ENCODE data around the gene HOXD10.

HOXD10 gene

GRCh38 chr2:176082824-176083751, 33.5 kb upstream of the HOXD10 start:
- no peak for DNase-seq (ENCODE audit: low read depth)

GRCh38 chr2:176083796-176084261, 32.7 kb upstream of the HOXD10 start, which contains the start of gene EVX2:
Gene EVX2 (minus strand): TSS chr2:176083962. CDS start chr2:176083776, 186 bp downstream.
- no peak for DNase-seq (ENCODE audit: low read depth)

DNA sequence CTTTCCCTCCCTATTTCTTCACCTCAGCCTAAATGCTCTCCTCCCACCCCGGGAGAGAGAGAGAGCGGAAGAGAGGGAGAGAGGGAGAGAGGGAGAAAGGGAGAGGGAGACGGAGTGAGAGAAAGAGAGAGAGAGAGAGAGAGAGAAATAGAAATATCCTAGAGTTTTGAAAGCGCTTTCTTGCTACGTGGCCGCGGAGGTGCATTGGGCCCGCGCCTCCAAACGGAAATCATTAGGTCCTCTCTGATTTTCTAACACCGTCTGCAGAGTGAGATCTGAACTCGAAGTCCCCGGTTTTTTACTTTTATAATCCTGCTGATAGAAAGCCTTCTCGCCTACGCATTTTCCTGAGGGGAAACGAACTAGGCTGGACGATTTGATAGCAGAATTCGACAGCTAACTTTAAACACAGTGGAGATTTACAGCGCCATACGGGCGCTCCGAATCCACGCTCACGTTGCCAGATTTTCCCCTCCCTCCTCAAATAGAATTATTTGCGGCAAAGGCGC, 31.9 kb upstream of the HOXD10 start:
- no peak for DNase-seq (ENCODE audit: low read depth)

DNA sequence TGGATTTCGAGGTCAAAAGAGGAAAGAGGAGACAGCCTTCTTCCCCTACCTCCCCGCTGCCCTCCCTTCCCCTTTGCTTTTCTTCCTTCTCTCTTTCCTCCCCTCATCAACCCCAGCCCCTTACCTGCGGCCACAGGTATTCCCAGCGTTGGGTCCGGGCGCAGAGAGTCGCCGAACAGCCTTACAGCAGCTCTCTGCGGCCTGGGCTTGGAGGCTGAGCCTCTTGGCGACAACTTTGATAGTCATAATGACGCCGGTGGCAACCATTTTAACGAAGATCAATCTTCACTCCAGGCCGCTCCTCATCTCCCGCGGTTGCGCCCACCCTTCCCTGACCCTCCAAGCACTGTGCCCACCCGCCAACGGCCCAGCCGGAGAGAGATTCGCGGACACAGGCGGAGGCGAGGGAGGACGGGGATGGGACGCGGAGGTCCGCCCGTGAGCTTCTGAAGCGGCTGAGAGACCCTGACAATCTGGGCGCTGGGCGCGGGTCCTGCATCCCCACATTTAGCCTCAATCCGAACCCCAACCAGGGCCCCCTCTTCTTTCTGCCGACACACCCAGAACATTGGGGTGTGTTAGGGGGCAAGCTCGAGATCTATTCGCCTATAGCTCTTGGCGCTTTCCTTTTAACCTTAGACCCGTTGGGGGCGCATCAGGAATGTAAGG, 31.3 kb upstream of the HOXD10 start:
- DNase-seq (ENCODE audit: low read depth): no peak

GRCh38 chr2:176085861-176086771, 30.5 kb upstream of the HOXD10 start:
- no peak for DNase-seq (ENCODE audit: low read depth)

DNA sequence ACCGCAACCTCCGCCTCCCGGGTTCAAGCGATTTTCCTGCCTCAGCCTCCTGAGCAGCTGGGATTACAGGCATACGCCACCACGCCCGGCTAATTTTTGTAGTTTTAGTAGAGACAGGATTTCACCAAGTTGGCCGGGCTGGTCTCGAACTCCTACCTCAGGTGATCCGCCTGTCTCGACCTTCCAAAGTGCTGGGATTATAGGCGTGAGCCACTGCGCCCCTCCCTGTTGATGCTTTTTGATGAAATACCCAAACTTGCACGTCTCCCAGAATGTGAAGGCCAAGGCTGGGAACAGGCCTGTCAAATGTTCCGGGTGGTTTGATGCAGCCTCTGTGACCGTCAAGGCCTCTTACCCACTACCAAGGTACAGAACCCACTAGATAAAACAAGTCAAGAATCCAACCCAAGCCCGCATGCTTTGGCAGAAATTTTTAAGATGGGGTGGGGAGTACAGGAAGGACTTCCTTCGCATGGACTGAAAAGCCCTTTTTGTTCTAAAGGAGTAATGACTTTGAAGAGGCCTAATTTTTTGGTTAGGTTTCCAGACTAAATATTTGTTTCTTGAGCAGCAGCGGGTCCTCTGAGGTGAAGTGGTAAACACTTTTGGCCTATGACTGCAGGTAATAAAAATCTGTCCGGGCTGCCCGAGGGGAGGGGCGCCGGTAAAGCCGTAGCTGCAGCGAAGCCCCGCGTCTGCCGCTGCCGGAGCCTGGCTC, 29.1 kb upstream of the HOXD10 start:
- no peak for DNase-seq (ENCODE audit: low read depth)

- DNase-seq (ENCODE audit: low read depth): no peak
These were observed 28.3 kb upstream of the HOXD10 start for GRCh38 chr2:176088048-176088936.

DNA sequence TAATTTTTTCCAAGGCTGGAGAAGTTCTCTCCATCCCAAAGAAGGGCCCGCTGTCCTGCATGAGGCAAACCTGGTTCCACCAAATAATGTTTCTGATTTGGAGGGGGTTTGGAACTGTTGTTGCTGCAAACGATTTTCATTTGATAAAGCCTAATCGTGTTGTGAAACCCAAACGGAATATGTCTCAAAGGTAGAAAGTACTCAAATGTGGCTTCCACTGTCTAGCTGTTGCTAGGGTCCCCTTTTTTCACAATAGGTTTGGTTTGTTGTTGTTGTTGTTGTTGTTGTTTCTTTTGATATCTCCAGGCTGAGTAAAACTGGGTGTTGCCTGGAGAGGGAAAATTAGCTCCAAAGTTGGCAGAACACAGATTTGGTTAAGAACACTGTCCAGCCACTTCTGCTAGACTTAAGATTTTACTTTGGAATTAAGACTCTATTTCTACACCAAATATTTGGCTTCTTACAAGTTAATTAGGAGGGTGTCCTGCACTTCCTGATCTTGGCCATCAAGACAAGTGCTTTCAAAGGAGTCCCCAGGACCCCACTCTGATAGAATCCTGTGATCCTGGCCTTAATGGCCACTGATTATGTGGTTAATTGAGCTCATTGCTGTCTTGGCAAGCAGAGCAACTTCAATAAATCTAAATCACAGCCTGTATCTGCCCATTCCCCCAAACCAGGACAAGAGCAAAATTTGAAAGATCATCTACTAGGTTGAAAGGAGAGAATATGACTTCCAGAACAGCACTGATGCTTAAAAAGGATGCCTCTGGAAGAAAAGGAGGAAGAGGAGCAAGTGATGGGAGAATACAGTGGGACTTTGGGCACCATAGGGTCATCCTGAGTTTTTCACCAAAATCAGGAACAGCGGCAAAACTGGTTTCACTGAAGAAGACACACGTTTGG, 27.4 kb upstream of the HOXD10 start:
- no peak for DNase-seq (ENCODE audit: low read depth)

DNA sequence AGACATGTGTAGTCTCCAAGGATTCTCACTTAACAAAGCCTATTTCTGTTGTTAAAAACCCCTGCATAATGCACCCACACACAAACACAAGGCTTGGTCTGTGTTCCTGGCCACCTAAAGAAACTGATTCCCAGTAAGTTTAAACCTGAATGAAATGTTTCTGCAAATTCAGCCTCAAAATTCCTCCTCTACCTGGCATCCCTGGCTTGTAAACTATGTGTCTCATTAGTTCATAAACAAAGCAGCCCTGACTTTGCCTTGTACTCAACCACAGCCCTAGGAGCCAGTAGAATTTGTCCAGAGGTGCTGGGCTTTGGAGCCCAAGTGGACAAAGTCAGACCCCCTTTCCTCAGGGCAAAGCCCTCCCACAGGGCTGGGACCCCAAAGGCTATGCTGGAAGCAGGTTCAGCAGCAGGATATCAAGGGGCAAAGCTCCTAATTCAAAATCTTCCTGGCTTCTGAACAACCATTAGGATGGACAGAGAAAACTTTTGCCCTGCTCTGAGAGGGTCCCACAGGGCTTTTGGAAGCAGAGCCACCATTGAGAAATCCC, 26.7 kb upstream of the HOXD10 start:
- no peak for DNase-seq (ENCODE audit: low read depth)

GRCh38 chr2:176090862-176091261, 25.7 kb upstream of the HOXD10 start:
- DNase-seq (ENCODE audit: low read depth): no peak

DNA sequence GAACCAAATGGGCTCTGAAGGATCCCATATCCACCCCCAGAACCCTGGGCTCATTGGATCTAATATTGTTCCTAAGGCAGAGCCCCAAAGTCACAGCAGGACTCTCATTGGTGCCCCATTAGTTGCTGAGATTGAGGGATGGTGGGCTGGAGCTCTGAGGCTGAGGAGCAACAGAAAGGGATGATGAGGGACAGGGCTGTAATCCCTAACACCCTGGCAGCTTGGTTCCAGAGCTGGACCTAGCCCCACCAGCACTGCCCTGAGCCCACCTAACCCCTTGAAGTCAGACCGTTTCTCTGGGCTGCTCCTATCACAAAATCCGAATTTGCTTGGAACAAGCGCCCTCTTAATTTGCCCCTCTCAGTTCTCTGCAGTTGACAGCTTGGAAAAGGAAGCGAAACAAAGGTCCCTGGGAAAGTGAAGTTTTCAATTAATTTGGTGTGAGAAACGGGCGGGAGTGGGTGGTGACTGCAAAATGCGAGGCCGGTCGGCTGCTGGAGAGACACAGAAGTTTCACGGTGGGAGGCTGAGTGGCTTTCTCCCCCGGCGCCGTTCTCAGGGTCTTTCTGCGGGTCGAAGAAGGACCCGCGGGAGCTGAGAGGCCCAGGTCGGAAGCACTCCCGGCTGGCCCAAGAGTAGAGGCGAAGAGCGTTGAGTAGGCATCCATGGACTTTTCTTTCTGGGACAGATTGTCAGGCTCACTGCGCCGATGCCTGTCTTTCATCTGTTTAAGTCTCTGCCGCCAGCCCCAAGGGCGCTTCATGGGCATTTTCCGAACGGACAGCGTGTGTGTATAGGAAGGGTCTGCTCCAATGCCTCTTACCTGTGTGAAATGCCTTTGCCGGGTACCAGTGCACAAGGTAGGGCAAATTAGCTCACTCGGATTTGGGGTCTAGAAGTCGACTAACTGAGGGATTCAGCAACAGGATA, 25.0 kb upstream of the HOXD10 start:
- no peak for DNase-seq (ENCODE audit: low read depth)

DNA sequence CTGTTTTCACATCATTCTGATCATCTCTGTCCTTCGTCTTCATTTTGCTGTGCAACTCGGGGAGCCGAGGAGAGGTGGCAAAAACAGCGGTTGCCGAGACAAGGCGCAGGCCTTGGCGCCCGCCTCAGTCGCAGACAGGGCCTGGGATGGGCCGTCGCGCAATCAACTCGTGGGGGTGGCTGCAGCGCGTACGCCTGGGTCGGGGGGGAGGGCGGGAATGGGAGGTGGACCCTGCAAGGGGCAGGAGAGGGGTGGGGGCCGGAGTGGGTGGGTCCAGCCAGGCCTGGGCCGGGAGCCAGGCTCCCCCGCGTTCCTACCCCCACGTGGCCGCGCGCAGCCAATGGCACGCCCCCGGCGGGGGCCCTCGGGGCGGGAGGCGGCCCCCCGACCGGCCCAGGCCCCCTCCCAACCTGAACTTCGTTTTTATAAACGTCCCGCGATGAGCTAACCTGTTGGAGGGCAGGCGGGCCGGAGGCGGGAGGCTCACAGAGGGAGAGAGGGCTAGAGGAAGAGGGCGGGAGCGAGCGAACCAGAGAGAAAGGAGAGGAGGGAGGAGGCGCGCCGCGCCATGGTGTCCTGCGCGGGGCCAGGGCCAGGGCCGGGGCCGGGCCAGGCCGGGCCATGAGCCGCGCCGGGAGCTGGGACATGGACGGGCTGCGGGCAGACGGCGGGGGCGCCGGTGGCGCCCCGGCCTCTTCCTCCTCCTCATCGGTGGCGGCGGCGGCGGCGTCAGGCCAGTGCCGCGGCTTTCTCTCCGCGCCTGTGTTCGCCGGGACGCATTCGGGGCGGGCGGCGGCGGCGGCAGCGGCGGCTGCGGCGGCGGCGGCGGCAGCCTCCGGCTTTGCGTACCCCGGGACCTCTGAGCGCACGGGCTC, 24.1 kb upstream of the HOXD10 start, which contains the start of gene HOXD13:
Gene HOXD13, plus strand, starts transcription at position 452 of the 875 bp plus-strand sequence. Its CDS starts 170 bp downstream, at position 622.
- no peak for DNase-seq (ENCODE audit: low read depth)

DNA sequence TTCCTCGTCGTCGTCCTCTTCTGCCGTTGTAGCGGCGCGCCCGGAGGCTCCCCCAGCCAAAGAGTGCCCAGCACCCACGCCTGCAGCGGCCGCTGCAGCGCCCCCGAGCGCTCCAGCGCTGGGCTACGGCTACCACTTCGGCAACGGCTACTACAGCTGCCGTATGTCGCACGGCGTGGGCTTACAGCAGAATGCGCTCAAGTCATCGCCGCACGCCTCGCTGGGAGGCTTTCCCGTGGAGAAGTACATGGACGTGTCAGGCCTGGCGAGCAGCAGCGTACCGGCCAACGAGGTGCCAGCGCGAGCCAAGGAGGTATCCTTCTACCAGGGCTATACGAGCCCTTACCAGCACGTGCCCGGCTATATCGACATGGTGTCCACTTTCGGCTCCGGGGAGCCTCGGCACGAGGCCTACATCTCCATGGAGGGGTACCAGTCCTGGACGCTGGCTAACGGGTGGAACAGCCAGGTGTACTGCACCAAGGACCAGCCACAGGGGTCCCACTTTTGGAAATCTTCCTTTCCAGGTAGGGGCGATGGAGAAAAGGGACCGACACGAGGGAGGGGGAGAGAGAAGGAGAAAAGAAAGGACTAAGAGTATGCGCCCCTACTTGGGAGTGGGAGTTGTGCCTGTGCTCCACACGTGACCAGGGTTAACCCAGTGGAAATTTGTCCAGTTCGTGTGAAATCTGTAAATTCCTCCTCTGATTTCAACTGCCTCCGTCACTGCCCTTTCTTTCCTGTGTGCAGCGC, 23.3 kb upstream of the HOXD10 start:
- no peak for DNase-seq (ENCODE audit: low read depth)

DNA sequence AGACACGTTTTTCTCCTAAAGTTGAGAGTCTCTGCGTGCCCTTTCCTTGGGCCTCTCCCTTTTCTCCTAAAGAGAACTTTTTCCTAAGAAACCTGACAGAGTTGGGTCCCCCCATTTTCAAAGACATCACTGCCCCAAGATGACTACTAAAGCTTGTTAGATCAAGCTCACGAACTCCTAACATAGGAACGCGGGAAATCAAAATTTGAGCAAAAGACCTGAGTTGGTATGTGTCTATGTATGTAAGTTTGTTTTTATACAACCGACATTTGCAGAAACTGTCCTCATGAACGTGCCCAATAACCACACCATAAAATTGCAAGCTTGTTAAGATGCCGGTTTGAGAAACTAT, 22.7 kb upstream of the HOXD10 start:
- no peak for DNase-seq (ENCODE audit: low read depth)

DNA sequence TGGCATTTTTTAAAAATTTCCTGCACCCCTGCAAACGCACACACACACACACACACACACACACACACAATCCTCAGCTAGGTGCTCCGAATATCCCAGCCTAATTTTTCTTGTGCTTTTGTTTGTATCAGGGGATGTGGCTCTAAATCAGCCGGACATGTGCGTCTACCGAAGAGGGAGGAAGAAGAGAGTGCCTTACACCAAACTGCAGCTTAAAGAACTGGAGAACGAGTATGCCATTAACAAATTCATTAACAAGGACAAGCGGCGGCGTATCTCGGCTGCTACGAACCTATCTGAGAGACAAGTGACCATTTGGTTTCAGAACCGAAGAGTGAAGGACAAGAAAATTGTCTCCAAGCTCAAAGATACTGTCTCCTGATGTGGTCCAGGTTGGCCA, 22.2 kb upstream of the HOXD10 start:
- DNase-seq (ENCODE audit: low read depth): no peak

- DNase-seq (ENCODE audit: low read depth): no peak
These were observed 21.2 kb upstream of the HOXD10 start for GRCh38 chr2:176095421-176095820.
